ENCODE data around the gene CDH4.

DNA sequence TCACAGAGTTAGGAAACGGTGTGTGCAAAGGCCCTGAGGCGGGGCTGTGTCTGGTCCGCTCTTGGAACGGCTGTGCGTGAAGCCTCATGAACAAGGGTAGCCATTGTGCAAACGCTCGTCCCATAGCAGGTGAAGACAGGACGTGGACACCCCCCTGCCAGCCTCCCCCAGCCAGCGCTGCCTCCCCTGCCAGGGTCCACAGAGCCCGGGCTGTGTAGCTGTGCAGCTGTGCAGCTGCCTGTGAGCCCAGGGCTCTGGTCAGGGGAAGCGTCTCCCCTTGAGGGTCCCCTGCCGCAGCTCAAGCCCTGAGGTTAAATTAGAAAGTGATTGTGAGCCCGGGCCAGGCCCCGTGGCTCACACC, 674.2 kb downstream of the CDH4 start:
- TF ChIP-seq, protein P1, sequence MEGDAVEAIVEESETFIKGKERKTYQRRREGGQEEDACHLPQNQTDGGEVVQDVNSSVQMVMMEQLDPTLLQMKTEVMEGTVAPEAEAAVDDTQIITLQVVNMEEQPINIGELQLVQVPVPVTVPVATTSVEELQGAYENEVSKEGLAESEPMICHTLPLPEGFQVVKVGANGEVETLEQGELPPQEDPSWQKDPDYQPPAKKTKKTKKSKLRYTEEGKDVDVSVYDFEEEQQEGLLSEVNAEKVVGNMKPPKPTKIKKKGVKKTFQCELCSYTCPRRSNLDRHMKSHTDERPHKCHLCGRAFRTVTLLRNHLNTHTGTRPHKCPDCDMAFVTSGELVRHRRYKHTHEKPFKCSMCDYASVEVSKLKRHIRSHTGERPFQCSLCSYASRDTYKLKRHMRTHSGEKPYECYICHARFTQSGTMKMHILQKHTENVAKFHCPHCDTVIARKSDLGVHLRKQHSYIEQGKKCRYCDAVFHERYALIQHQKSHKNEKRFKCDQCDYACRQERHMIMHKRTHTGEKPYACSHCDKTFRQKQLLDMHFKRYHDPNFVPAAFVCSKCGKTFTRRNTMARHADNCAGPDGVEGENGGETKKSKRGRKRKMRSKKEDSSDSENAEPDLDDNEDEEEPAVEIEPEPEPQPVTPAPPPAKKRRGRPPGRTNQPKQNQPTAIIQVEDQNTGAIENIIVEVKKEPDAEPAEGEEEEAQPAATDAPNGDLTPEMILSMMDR (IDR thresholded peaks at IDR 0.05; ENCODE audit: borderline replicate concordance, extremely low read depth, low read length, poor library complexity, severe bottlenecking) = no peak
- no peak for TF ChIP-seq EZH2 (IDR thresholded peaks at IDR 0.05; ENCODE audit: borderline replicate concordance, low read depth, low read length, severe bottlenecking)
